Peyer's patch (tissue), 4 donors: ENCODE measurements around the gene TBX18. TPM values are rescaled to one million over a fixed set of nuclear protein-coding genes. Genes with fewer than 3 reads are reported as not detected.

Experiments
- DNase-seq, 3 donors: peaks; one replicate each; pipeline ENCODE4 v3.0.0-alpha.2; 2017 to 2019
- H3K27ac ChIP-seq, 4 donors: fragments of 200-600 bp; sonication (generic); one replicate each; pipeline ENCODE4 v1.5.1; 2016 to 2019
- H3K27me3 ChIP-seq, 2 donors: fragments of 200-600 bp; sonication (generic); one replicate each; pipeline ENCODE4 v1.5.1; 2019
- H3K36me3 ChIP-seq, 3 donors: fragments of 200-600 bp; sonication (generic); one replicate each; pipeline ENCODE4 v1.5.1; 2016 to 2019
- H3K4me1 ChIP-seq, 4 donors: fragments of 200-600 bp; sonication (generic); one replicate each; pipeline ENCODE4 v1.5.1; 2016 to 2019
- H3K4me3 ChIP-seq, 4 donors: fragments of 200-600 bp; sonication (generic); 1 replicate in 3 of 4; 2 replicates in 1 of 4; pipeline ENCODE4 v1.5.1; 2016 to 2019; ENCODE audit warnings: mild to moderate bottlenecking in 1 of 4
- H3K9me3 ChIP-seq, 4 donors: fragments of 200-600 bp; sonication (generic); one replicate each; pipeline ENCODE4 v1.5.1; 2016 to 2019; ENCODE audit warnings: mild to moderate bottlenecking in 1 of 4
- CTCF ChIP-seq, 6 experiments: fragments of 450-650 bp in 4 of 6; fragments of 200-600 bp in 2 of 6; sonication (generic) in 1 of 6; IDR thresholded peaks; one replicate each; pipeline ENCODE4 v1.5.1; 2017 to 2019; ENCODE audit warnings: antibody characterized with exemption in 6 of 6, mild to moderate bottlenecking in 3 of 6, moderate library complexity in 1 of 6
- POLR2A ChIP-seq, 2 donors: fragments of 450-650 bp; IDR thresholded peaks; one replicate each; pipeline ENCODE4 v1.5.1; 2017; ENCODE audit warnings: antibody characterized with exemption in 2 of 2, mild to moderate bottlenecking in 2 of 2, moderate library complexity in 2 of 2
- total RNA-seq, 4 donors: library from RNA; depleted of rRNA; stranded (reverse); fragments of >200 nt; gene quantifications; one replicate each; pipeline ENCODE4 v1.1.0, GENCODE V29; 2016

TBX18 gene
- total RNA-seq, 4 donors from 2014 or later, result 0.57 to 4.2 (median 1.9) TPM; not detected in 1

GRCh38 chr6:84804720-84805119, 40.3 kb upstream of the TBX18 start:
- Histone ChIP-seq H3K4me3 (no peak overlapping the region), H3K27me3 (no peaks in the 10 kb centered on the region), H3K27ac (no peak overlapping the region), H3K4me1 (no peaks in the 10 kb centered on the region), H3K36me3 (no peaks in the 10 kb centered on the region), H3K9me3 (no peaks in the 10 kb centered on the region)
- TF ChIP-seq POLR2A (IDR thresholded peaks at IDR 0.05) (no peak), CTCF (IDR thresholded peaks at IDR 0.05) (no peak)
- DNase-seq, result no peak

GRCh38 chr6:84801250-84801649, 36.9 kb upstream of the TBX18 start:
- no peak for TF ChIP-seq POLR2A (IDR thresholded peaks at IDR 0.05)
- no peak for TF ChIP-seq CTCF (IDR thresholded peaks at IDR 0.05)

GRCh38 chr6:84798257-84798656, 33.9 kb upstream of the TBX18 start:
- Histone ChIP-seq H3K4me3 (no peak overlapping the region), H3K4me1 (no peaks in the 10 kb centered on the region), H3K27me3 (no peaks in the 10 kb centered on the region), H3K27ac (no peak overlapping the region), H3K9me3 (no peaks in the 10 kb centered on the region), H3K36me3 (no peaks in the 10 kb centered on the region)
- no peak for DNase-seq
- TF ChIP-seq CTCF (IDR thresholded peaks at IDR 0.05), result no peak
- no peak for TF ChIP-seq POLR2A (IDR thresholded peaks at IDR 0.05)

More at GRCh38 chr6:84801250-84801649, 36.9 kb upstream of the TBX18 start:
- Histone ChIP-seq H3K27me3 (no peaks in the 10 kb centered on the region), H3K27ac (no peak overlapping the region), H3K9me3 (no peaks in the 10 kb centered on the region), H3K4me3 (no peak overlapping the region), H3K4me1 (no peaks in the 10 kb centered on the region), H3K36me3 (no peaks in the 10 kb centered on the region)
- no peak for DNase-seq

GRCh38 chr6:84796343-84796742, 31.9 kb upstream of the TBX18 start:
- no peaks in the 10 kb centered on the region for H3K9me3 ChIP-seq
- DNase-seq, result no peak
- H3K27ac ChIP-seq, result no peak overlapping the region
- no peaks in the 10 kb centered on the region for H3K27me3 ChIP-seq
- H3K36me3 ChIP-seq, result no peaks in the 10 kb centered on the region
- H3K4me1 ChIP-seq, result no peaks in the 10 kb centered on the region
- no peak overlapping the region for H3K4me3 ChIP-seq
- TF ChIP-seq POLR2A (IDR thresholded peaks at IDR 0.05) (no peak), CTCF (IDR thresholded peaks at IDR 0.05) (no peak)

GRCh38 chr6:84791927-84792326, 27.5 kb upstream of the TBX18 start:
- H3K36me3 ChIP-seq, result no peaks in the 10 kb centered on the region
- H3K27me3 ChIP-seq, result no peaks in the 10 kb centered on the region
- H3K9me3 ChIP-seq, result no peaks in the 10 kb centered on the region
- no peaks in the 10 kb centered on the region for H3K4me1 ChIP-seq
- H3K27ac ChIP-seq, result no peak overlapping the region
- no peak overlapping the region for H3K4me3 ChIP-seq
- DNase-seq, result no peak
- no peak for TF ChIP-seq POLR2A (IDR thresholded peaks at IDR 0.05)
- no peak for TF ChIP-seq CTCF (IDR thresholded peaks at IDR 0.05)

- Histone ChIP-seq H3K27me3 (no peaks in the 10 kb centered on the region), H3K9me3 (no peaks in the 10 kb centered on the region), H3K4me3 (no peak overlapping the region), H3K27ac (no peak overlapping the region), H3K36me3 (no peaks in the 10 kb centered on the region), H3K4me1 (no peaks in the 10 kb centered on the region)
- DNase-seq, result no peak
- TF ChIP-seq POLR2A (IDR thresholded peaks at IDR 0.05), result no peak
- TF ChIP-seq CTCF (IDR thresholded peaks at IDR 0.05), result no peak
Observed at GRCh38 chr6:84791233-84791632, 26.8 kb upstream of the TBX18 start.
